ENCODE data around the gene RBP4.

Gene RBP4

GRCh38 chr10:93615576-93616235, 14.7 kb upstream of the RBP4 start:
- TF ChIP-seq EZH2 (IDR thresholded peaks at IDR 0.05) (no peak), POLR2AphosphoS5 (IDR thresholded peaks at IDR 0.05; ENCODE audit: borderline replicate concordance, low read depth, low read length) (no peak), FOXP2 (optimal IDR thresholded peaks at IDR 0.05; ENCODE audit: control extremely low read depth, extremely low read length, insufficient read depth) (no peak)
- no peak overlapping the region for H3K4me3 ChIP-seq
- DNase-seq (ENCODE audit: low read depth, low spot score), result no peak

GRCh38 chr10:93614101-93614825, 13.2 kb upstream of the RBP4 start:
- H3K9me3 ChIP-seq (ENCODE audit: low read depth, low read length), result no peaks in the 10 kb centered on the region
- no peak overlapping the region for H3K4me3 ChIP-seq
- no peak for DNase-seq (ENCODE audit: low read depth, low spot score)
- H3K27ac ChIP-seq, result no peak overlapping the region
- TF ChIP-seq EZH2 (IDR thresholded peaks at IDR 0.05) (no peak), FOXP2 (optimal IDR thresholded peaks at IDR 0.05; ENCODE audit: control extremely low read depth, extremely low read length, insufficient read depth) (no peak), POLR2AphosphoS5 (IDR thresholded peaks at IDR 0.05; ENCODE audit: borderline replicate concordance, low read depth, low read length) (no peak)
- no peaks in the 10 kb centered on the region for H3K36me3 ChIP-seq (ENCODE audit: insufficient read depth, low read length)
- no peak overlapping the region for H3K9ac ChIP-seq (ENCODE audit: insufficient read length)

More at GRCh38 chr10:93615576-93616235, 14.7 kb upstream of the RBP4 start:
- Histone ChIP-seq H3K9me3 (ENCODE audit: low read depth, low read length) (no peaks in the 10 kb centered on the region), H3K27ac (no peak overlapping the region), H3K9ac (ENCODE audit: insufficient read length) (no peak overlapping the region), H3K36me3 (ENCODE audit: insufficient read depth, low read length) (no peaks in the 10 kb centered on the region)

- TF ChIP-seq POLR2AphosphoS5 (IDR thresholded peaks at IDR 0.05; ENCODE audit: borderline replicate concordance, low read depth, low read length), result no peak
- no peak for TF ChIP-seq FOXP2 (optimal IDR thresholded peaks at IDR 0.05; ENCODE audit: control extremely low read depth, extremely low read length, insufficient read depth)
- no peak for TF ChIP-seq EZH2 (IDR thresholded peaks at IDR 0.05)
- H3K4me3 ChIP-seq, result no peak overlapping the region
- no peak overlapping the region for H3K9ac ChIP-seq (ENCODE audit: insufficient read length)
- DNase-seq (ENCODE audit: low read depth, low spot score), result no peak
- no peaks in the 10 kb centered on the region for H3K36me3 ChIP-seq (ENCODE audit: insufficient read depth, low read length)
- no peak overlapping the region for H3K27ac ChIP-seq
- H3K9me3 ChIP-seq (ENCODE audit: low read depth, low read length), result no peaks in the 10 kb centered on the region
Observed at GRCh38 chr10:93613126-93613525, 12.1 kb upstream of the RBP4 start.

- Histone ChIP-seq H3K27ac (no peak within 1 kb of the TSS), H3K9me3 (ENCODE audit: low read depth, low read length) (no peaks in the 10 kb centered on the region), H3K9ac (ENCODE audit: insufficient read length) (no peak within 1 kb of the TSS), H3K36me3 (ENCODE audit: insufficient read depth, low read length) (no peaks in the 10 kb centered on the region), H3K4me3 (no peak within 1 kb of the TSS)
- TF ChIP-seq EZH2 (IDR thresholded peaks at IDR 0.05), result no peak
- no peak for TF ChIP-seq POLR2AphosphoS5 (IDR thresholded peaks at IDR 0.05; ENCODE audit: borderline replicate concordance, low read depth, low read length)
- no peak for TF ChIP-seq FOXP2 (optimal IDR thresholded peaks at IDR 0.05; ENCODE audit: control extremely low read depth, extremely low read length, insufficient read depth)
- DNase-seq (ENCODE audit: low read depth, low spot score), result no peak
Observed at GRCh38 chr10:93612311-93612710, 11.3 kb upstream of the RBP4 start, which contains the start of gene PDE6C. PDE6C (plus strand) TSS chr10:93612537; CDS start chr10:93612726, 189 bp downstream.

- Histone ChIP-seq H3K9ac (ENCODE audit: insufficient read length) (no peak overlapping the region), H3K9me3 (ENCODE audit: low read depth, low read length) (no peaks in the 10 kb centered on the region), H3K4me3 (no peak overlapping the region), H3K27ac (no peak overlapping the region), H3K36me3 (ENCODE audit: insufficient read depth, low read length) (no peaks in the 10 kb centered on the region)
- DNase-seq (ENCODE audit: low read depth, low spot score), result no peak
- TF ChIP-seq EZH2 (IDR thresholded peaks at IDR 0.05) (no peak), POLR2AphosphoS5 (IDR thresholded peaks at IDR 0.05; ENCODE audit: borderline replicate concordance, low read depth, low read length) (no peak), FOXP2 (optimal IDR thresholded peaks at IDR 0.05; ENCODE audit: control extremely low read depth, extremely low read length, insufficient read depth) (no peak)
Observed at GRCh38 chr10:93608421-93608820, 7.4 kb upstream of the RBP4 start.

GRCh38 chr10:93604146-93604545, 3.1 kb upstream of the RBP4 start:
- no peak overlapping the region for H3K4me3 ChIP-seq
- no peaks in the 10 kb centered on the region for H3K9me3 ChIP-seq (ENCODE audit: low read depth, low read length)
- no peaks in the 10 kb centered on the region for H3K36me3 ChIP-seq (ENCODE audit: insufficient read depth, low read length)
- TF ChIP-seq FOXP2 (optimal IDR thresholded peaks at IDR 0.05; ENCODE audit: control extremely low read depth, extremely low read length, insufficient read depth), result no peak
- TF ChIP-seq POLR2AphosphoS5 (IDR thresholded peaks at IDR 0.05; ENCODE audit: borderline replicate concordance, low read depth, low read length), result no peak
- no peak for TF ChIP-seq EZH2 (IDR thresholded peaks at IDR 0.05)
- no peak overlapping the region for H3K9ac ChIP-seq (ENCODE audit: insufficient read length)
- no peak overlapping the region for H3K27ac ChIP-seq
- no peak for DNase-seq (ENCODE audit: low read depth, low spot score)

- H3K9me3 ChIP-seq (ENCODE audit: low read depth, low read length), result no peaks in the 10 kb centered on the region
- DNase-seq (ENCODE audit: low read depth, low spot score), result no peak
- no peaks in the 10 kb centered on the region for H3K36me3 ChIP-seq (ENCODE audit: insufficient read depth, low read length)
- TF ChIP-seq POLR2AphosphoS5 (IDR thresholded peaks at IDR 0.05; ENCODE audit: borderline replicate concordance, low read depth, low read length) (no peak), EZH2 (IDR thresholded peaks at IDR 0.05) (no peak), FOXP2 (optimal IDR thresholded peaks at IDR 0.05; ENCODE audit: control extremely low read depth, extremely low read length, insufficient read depth) (no peak)
- no peak overlapping the region for H3K4me3 ChIP-seq
- no peak overlapping the region for H3K27ac ChIP-seq
- no peak overlapping the region for H3K9ac ChIP-seq (ENCODE audit: insufficient read length)
Observed at GRCh38 chr10:93603023-93603422, 2.0 kb upstream of the RBP4 start.

- Histone ChIP-seq H3K9me3 (ENCODE audit: low read depth, low read length) (no peaks in the 10 kb centered on the region), H3K27ac (no peak overlapping the region), H3K4me3 (no peak overlapping the region), H3K36me3 (ENCODE audit: insufficient read depth, low read length) (no peaks in the 10 kb centered on the region), H3K9ac (ENCODE audit: insufficient read length) (no peak overlapping the region)
- DNase-seq (ENCODE audit: low read depth, low spot score), result no peak
- no peak for TF ChIP-seq EZH2 (IDR thresholded peaks at IDR 0.05)
- no peak for TF ChIP-seq FOXP2 (optimal IDR thresholded peaks at IDR 0.05; ENCODE audit: control extremely low read depth, extremely low read length, insufficient read depth)
- TF ChIP-seq POLR2AphosphoS5 (IDR thresholded peaks at IDR 0.05; ENCODE audit: borderline replicate concordance, low read depth, low read length), result no peak
Observed at GRCh38 chr10:93601774-93602162, 733 bp upstream of the RBP4 start.
